GM19463 (cell line): ENCODE data around the gene TEX101.
"Not testable (repeated sequence)": the region's sequence is repeated elsewhere in the genome, so short reads cannot be mapped to it uniquely, and the experiment has no call there.

Experiments used
- ATAC-seq: cut with Tn5 transposase; IDR thresholded peaks from one replicate; pipeline ENCODE4 v1.9.1; 2021; ENCODE audit warnings: mild to moderate bottlenecking, moderate library complexity; ENCODE audit not compliant: unreplicated experiment

TEX101 gene

DNA sequence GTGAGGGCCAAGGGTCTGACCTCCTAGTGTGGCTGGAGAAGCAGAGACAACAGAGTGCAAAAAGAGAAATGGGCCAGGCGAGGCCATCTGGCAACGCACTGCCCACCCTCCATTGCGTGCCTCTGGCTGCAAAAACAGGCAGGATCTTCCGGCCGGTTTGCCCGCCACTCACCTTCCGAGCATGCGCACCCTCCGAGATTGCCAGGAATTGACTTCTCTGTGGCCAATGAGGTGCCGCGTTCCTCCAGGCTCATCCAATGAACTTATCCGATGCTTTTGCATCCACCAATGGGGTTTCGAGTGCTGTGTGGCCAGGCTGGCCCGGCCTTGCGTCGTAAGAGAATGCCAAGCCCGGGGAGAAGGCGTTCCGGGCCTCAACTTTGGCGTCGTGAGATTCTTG, at the start of gene TEX101:
TEX101 (plus strand) TSS at position 337 of the 400 bp plus-strand sequence. CDS start 1,030 bp downstream, outside the sequence.
- no peak for ATAC-seq

- ATAC-seq = not testable (repeated sequence)
Observed at GRCh38 chr19:43365677-43366076, 49.0 kb upstream of the TEX101 start.

- no peak for ATAC-seq
Observed at GRCh38 chr19:43367822-43368221, 46.9 kb upstream of the TEX101 start.

- not testable (repeated sequence) for ATAC-seq
Observed at GRCh38 chr19:43368897-43369296, 45.8 kb upstream of the TEX101 start.

- ATAC-seq = no peak
Observed at GRCh38 chr19:43371909-43372308, 42.8 kb upstream of the TEX101 start.

DNA sequence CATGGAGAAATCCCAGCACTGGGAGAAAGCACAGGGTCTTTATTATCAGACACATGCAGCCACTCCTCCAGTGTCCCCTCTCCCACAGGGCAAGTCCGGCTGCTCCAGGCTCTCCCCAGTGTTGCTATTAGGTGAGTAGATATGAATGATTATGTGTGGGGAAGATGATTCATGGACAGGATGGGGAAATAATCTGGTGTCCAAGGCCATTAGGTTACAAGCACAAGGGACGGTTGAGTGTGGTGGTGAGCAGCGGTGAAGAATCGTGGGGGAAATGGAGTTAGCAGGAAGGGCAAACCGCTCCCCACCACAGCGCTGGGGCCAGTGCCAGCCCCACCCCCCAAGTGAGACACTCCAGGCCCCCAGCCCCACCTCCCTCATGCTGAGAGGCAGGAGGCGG, 42.2 kb upstream of the TEX101 start:
- no peak for ATAC-seq

- not testable (repeated sequence) for ATAC-seq
Observed at GRCh38 chr19:43377624-43378023, 37.1 kb upstream of the TEX101 start.

- no peak for ATAC-seq
Observed at GRCh38 chr19:43380008-43380407, 34.7 kb upstream of the TEX101 start.

GRCh38 chr19:43380771-43381386, 33.8 kb upstream of the TEX101 start:
- no peak for ATAC-seq

GRCh38 chr19:43382586-43383216, 32.0 kb upstream of the TEX101 start:
- not testable (repeated sequence) for ATAC-seq

GRCh38 chr19:43383254-43383653, 31.4 kb upstream of the TEX101 start:
- not testable (repeated sequence) for ATAC-seq

DNA sequence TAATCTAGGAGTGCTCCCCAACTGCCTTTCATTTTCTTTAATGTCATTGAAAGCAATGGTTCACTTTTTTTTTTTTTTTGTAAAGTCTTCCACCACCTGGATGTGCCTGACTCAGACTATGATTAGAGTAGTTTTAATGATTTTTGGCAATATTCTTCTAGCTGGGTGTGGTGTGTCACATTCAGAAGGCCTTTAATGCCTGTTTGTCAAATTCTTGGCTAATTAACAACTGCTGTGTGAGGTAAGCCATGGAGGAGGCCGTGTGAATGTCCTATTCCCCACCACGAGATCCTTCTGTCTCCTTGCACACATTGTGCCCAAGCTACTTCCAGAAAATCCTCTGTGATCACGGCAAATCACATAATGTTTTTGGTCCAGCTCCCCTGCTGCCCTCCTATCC, 30.9 kb upstream of the TEX101 start:
- ATAC-seq = not testable (repeated sequence)

- ATAC-seq = not testable (repeated sequence)
Observed at GRCh38 chr19:43390903-43391551, 23.7 kb upstream of the TEX101 start.

GRCh38 chr19:43391552-43391935, 23.1 kb upstream of the TEX101 start:
- ATAC-seq = not testable (repeated sequence)

GRCh38 chr19:43393501-43393900, 21.2 kb upstream of the TEX101 start:
- not testable (repeated sequence) for ATAC-seq

GRCh38 chr19:43395561-43395960, 19.1 kb upstream of the TEX101 start:
- ATAC-seq = no peak

- ATAC-seq = no peak
Observed at GRCh38 chr19:43406297-43406696, 8.4 kb upstream of the TEX101 start.

DNA sequence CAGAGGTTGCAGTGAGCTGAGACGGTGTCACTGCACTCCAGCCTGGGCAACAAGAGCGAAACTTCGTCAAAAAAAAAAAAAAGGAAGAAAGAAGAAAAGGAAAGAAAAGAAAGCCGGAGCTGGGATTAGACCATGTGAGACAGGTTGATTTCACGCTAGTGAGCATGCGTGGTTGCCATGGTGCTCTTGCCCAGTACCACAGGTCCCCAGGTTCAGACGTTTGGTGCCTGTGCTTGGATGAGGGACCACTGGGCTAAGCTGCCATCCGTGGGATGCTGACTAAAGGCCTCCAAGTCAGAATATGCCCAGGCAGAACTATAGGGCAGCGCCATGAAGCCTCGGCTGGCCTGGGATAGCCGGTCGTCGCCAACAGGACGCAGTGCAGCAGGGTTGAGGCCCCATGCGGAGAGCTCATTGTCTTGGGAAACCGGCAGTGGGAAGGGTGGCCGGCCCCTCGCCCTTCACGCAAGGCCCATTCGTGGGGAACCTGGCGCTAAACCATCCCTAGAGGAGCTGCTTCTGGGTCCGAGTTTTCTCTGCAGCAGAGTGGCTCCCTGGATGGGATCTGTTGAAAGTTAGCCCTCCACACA, 7.2 kb upstream of the TEX101 start:
- no peak for ATAC-seq

- ATAC-seq = no peak
Observed at GRCh38 chr19:43408043-43408442, 6.6 kb upstream of the TEX101 start.

DNA sequence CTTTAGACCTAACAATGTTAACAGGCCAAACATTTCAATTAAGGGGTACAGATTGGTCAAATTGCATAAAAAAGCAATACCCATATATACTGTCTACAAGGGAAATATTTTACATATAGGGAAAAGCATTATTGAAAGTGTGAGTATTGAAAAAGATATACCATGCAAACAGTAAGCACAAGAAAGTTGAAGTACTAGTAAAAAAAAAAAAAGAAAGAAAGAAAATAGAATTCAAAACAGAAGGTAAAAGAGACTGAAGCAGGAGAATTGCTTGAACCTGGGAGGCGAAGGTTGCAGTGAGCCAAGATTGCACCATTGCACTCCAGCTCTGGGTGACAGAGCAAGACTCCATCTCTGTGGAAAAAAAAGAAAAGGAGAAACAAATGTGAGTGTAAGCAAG, 5.3 kb upstream of the TEX101 start:
- ATAC-seq = no peak

- ATAC-seq = no peak
Observed at GRCh38 chr19:43412441-43412840, 2.2 kb upstream of the TEX101 start.
